Measurements from ENCODE around the gene FUT4.

FUT4 gene

GRCh38 chr11:94518300-94518699, 25.4 kb upstream of the FUT4 start:
- H3K4me1 ChIP-seq (ENCODE audit: insufficient read depth, low read length): no peaks in the 10 kb centered on the region
- H3K36me3 ChIP-seq (ENCODE audit: insufficient read depth, low read depth, low read length): no peaks in the 10 kb centered on the region
- no peaks in the 10 kb centered on the region for H3K9me3 ChIP-seq (ENCODE audit: insufficient read depth, low read depth, low read length)
- peaks cover 11% of the 10 kb centered on the region for H3K27me3 ChIP-seq (ENCODE audit: insufficient read depth, low read length)
- no peak overlapping the region for H3K4me3 ChIP-seq (ENCODE audit: low read length)
- H3K27ac ChIP-seq (ENCODE audit: low read length): no peak overlapping the region
- no peak overlapping the region for H3K9ac ChIP-seq (ENCODE audit: low read depth, low read length)

- Histone ChIP-seq H3K27ac (ENCODE audit: low read length) (no peak overlapping the region), H3K36me3 (ENCODE audit: insufficient read depth, low read depth, low read length) (no peaks in the 10 kb centered on the region), H3K9ac (ENCODE audit: low read depth, low read length) (no peak overlapping the region), H3K9me3 (ENCODE audit: insufficient read depth, low read depth, low read length) (no peaks in the 10 kb centered on the region), H3K4me1 (ENCODE audit: insufficient read depth, low read length) (no peaks in the 10 kb centered on the region), H3K27me3 (ENCODE audit: insufficient read depth, low read length) (no peaks in the 10 kb centered on the region; the same call in 1 of the 2 replicates), H3K4me3 (ENCODE audit: low read length) (no peak overlapping the region)
Observed at GRCh38 chr11:94519478-94520084, 24.1 kb upstream of the FUT4 start.

GRCh38 chr11:94521684-94522083, 22.0 kb upstream of the FUT4 start:
- Histone ChIP-seq H3K27ac (ENCODE audit: low read length) (no peak overlapping the region), H3K9me3 (ENCODE audit: insufficient read depth, low read depth, low read length) (no peaks in the 10 kb centered on the region), H3K27me3 (ENCODE audit: insufficient read depth, low read length) (no peaks in the 10 kb centered on the region), H3K4me3 (ENCODE audit: low read length) (no peak overlapping the region), H3K4me1 (ENCODE audit: insufficient read depth, low read length) (no peaks in the 10 kb centered on the region), H3K9ac (ENCODE audit: low read depth, low read length) (no peak overlapping the region), H3K36me3 (ENCODE audit: insufficient read depth, low read depth, low read length) (no peaks in the 10 kb centered on the region)

GRCh38 chr11:94524341-94524740, 19.4 kb upstream of the FUT4 start:
- H3K27me3 ChIP-seq (ENCODE audit: insufficient read depth, low read length): no peaks in the 10 kb centered on the region
- H3K9ac ChIP-seq (ENCODE audit: low read depth, low read length): no peak overlapping the region
- no peaks in the 10 kb centered on the region for H3K9me3 ChIP-seq (ENCODE audit: insufficient read depth, low read depth, low read length)
- H3K27ac ChIP-seq (ENCODE audit: low read length): no peak overlapping the region
- H3K4me1 ChIP-seq (ENCODE audit: insufficient read depth, low read length): no peaks in the 10 kb centered on the region
- no peaks in the 10 kb centered on the region for H3K36me3 ChIP-seq (ENCODE audit: insufficient read depth, low read depth, low read length)
- no peak overlapping the region for H3K4me3 ChIP-seq (ENCODE audit: low read length)

DNA sequence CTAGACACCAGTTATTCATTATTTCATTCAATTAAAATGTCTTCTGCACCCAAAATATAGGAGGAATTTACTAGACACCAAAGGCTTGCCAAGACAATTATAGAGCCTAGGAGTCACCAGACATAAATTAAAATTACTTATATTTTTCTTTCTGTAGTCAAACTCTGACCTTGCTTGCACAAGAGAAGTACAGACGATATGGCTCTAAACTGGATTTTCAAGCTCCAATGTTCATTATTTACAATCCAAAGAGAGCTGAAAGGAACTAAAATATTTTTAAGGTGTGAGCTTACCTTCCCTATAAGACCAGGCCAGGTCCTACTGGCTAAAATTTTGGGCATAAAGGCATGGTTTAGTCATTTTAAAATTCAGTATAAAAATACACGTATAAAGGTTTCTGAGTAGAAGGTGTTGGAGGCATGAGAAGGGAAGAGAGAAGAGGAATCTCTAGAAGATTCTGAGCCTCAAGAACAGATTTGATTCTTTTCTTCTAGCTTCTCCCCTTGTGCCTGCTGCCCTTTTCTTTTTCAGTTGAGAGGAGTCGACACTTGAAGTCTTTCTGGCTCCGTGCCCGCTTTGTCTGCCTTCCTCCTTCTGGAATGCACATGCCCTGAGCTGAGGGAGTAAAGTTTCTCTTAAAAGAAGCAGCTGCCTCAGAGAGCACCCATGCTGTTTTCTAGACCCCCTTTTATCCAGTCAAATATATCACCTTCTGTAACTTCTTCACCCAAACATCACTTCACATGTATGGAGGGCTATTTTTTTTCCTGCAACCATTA, 18.0 kb upstream of the FUT4 start:
- Histone ChIP-seq H3K27me3 (ENCODE audit: insufficient read depth, low read length) (no peaks in the 10 kb centered on the region), H3K9ac (ENCODE audit: low read depth, low read length) (no peak overlapping the region), H3K4me1 (ENCODE audit: insufficient read depth, low read length) (no peaks in the 10 kb centered on the region), H3K27ac (ENCODE audit: low read length) (no peak overlapping the region), H3K36me3 (ENCODE audit: insufficient read depth, low read depth, low read length) (no peaks in the 10 kb centered on the region), H3K4me3 (ENCODE audit: low read length) (no peak overlapping the region), H3K9me3 (ENCODE audit: insufficient read depth, low read depth, low read length) (no peaks in the 10 kb centered on the region)

GRCh38 chr11:94526645-94527438, 16.9 kb upstream of the FUT4 start:
- H3K4me3 ChIP-seq (ENCODE audit: low read length): no peak overlapping the region
- H3K9me3 ChIP-seq (ENCODE audit: insufficient read depth, low read depth, low read length): no peaks in the 10 kb centered on the region
- no peaks in the 10 kb centered on the region for H3K27me3 ChIP-seq (ENCODE audit: insufficient read depth, low read length)
- no peaks in the 10 kb centered on the region for H3K4me1 ChIP-seq (ENCODE audit: insufficient read depth, low read length)
- H3K27ac ChIP-seq (ENCODE audit: low read length): no peak overlapping the region
- H3K36me3 ChIP-seq (ENCODE audit: insufficient read depth, low read depth, low read length): no peaks in the 10 kb centered on the region
- no peak overlapping the region for H3K9ac ChIP-seq (ENCODE audit: low read depth, low read length)

GRCh38 chr11:94528551-94528950, 15.2 kb upstream of the FUT4 start:
- no peaks in the 10 kb centered on the region for H3K4me1 ChIP-seq (ENCODE audit: insufficient read depth, low read length)
- H3K9ac ChIP-seq (ENCODE audit: low read depth, low read length): no peak overlapping the region
- H3K27ac ChIP-seq (ENCODE audit: low read length): no peak overlapping the region
- H3K9me3 ChIP-seq (ENCODE audit: insufficient read depth, low read depth, low read length): no peaks in the 10 kb centered on the region
- no peaks in the 10 kb centered on the region for H3K36me3 ChIP-seq (ENCODE audit: insufficient read depth, low read depth, low read length)
- H3K4me3 ChIP-seq (ENCODE audit: low read length): no peak overlapping the region
- no peaks in the 10 kb centered on the region for H3K27me3 ChIP-seq (ENCODE audit: insufficient read depth, low read length)

DNA sequence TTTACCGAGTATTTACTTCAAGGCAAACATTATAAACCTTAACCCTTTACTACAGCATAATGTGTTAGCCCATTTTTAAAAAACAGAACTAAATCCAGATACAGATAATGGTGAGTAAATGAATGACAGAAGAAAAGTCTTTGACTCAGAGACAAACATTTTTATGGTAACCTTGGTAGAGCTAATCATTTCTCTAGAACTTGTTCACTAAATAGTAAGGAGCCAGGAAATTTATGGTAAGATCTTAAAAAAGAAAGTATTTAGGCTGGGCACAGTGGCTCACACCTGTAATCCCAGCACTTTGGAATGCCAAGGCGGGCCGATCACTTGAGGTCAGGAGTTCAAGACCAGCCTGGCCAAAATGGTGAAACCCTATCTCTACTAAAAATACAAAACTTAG, 11.5 kb upstream of the FUT4 start:
- Histone ChIP-seq H3K9ac (ENCODE audit: low read depth, low read length) (no peak overlapping the region), H3K4me1 (ENCODE audit: insufficient read depth, low read length) (no peaks in the 10 kb centered on the region), H3K9me3 (ENCODE audit: insufficient read depth, low read depth, low read length) (no peaks in the 10 kb centered on the region), H3K27me3 (ENCODE audit: insufficient read depth, low read length) (no peaks in the 10 kb centered on the region), H3K36me3 (ENCODE audit: insufficient read depth, low read depth, low read length) (no peaks in the 10 kb centered on the region), H3K27ac (ENCODE audit: low read length) (no peak overlapping the region), H3K4me3 (ENCODE audit: low read length) (no peak overlapping the region)

DNA sequence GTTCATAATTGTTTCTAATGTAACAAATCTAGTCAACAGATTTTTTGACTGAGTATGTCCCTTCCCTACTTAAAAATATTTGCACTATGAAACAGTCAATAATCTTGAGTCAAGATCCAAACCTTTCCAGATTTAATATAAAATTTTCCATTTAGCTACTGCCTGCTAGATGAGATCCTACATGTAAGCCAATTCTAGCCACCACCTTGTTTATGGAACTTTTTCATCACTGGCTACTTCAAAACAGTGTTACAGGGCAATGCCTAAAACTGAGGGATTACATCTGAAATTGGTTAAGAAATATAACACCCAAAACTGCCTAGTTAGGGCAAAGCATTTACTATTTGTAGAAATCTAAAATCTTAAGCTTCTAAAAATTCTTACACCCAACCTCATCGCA, 10.5 kb upstream of the FUT4 start:
- no peaks in the 10 kb centered on the region for H3K27me3 ChIP-seq (ENCODE audit: insufficient read depth, low read length)
- H3K4me3 ChIP-seq (ENCODE audit: low read length): no peak overlapping the region
- H3K36me3 ChIP-seq (ENCODE audit: insufficient read depth, low read depth, low read length): no peaks in the 10 kb centered on the region
- H3K27ac ChIP-seq (ENCODE audit: low read length): no peak overlapping the region
- H3K9ac ChIP-seq (ENCODE audit: low read depth, low read length): no peak overlapping the region
- H3K4me1 ChIP-seq (ENCODE audit: insufficient read depth, low read length): no peaks in the 10 kb centered on the region
- no peaks in the 10 kb centered on the region for H3K9me3 ChIP-seq (ENCODE audit: insufficient read depth, low read depth, low read length)

DNA sequence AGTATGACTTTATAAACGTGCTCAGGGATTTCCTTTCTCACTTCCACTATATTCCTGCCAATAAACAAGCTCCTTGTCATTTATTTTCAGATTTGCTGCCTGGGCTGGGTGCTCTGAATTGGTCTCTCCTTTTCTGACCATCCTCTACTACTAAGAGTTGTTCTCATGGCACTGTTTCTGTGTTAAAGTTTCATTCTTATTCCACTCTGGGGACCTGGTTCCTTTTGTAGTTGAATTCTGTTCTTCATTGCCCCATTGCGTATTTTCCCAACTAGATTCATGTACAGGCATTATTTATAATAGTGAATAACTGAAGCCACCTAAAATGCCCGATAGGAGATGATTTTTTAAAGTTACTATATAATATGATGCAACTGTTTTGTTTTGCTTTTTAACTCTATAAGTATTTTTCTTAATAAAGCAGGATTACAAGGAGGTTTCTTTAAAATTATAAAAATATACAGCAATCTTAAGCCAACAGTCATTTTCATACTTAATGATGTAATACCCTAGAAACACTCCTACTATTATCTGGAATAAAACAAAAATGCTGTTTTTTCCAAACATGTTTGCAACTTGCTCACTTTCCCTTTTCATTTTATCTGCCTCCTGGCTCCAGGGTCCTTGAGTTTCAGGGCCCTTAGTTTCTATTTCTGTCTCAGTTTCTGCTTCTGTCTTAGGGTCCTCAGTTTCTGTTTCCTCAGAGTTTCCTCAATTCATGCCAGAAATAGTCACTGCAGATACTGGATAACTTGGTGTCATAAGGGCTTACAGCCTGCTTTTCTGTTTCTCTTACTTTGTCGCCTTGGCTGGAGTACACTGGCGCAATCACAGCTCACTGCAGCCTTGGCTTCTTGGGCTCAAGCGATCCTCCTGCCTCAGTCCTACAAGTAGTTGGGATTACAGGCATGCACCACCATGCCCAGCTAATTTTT, 9.8 kb upstream of the FUT4 start:
- Histone ChIP-seq H3K9me3 (ENCODE audit: insufficient read depth, low read depth, low read length) (no peaks in the 10 kb centered on the region), H3K36me3 (ENCODE audit: insufficient read depth, low read depth, low read length) (no peaks in the 10 kb centered on the region), H3K27ac (ENCODE audit: low read length) (no peak overlapping the region), H3K27me3 (ENCODE audit: insufficient read depth, low read length) (no peaks in the 10 kb centered on the region), H3K9ac (ENCODE audit: low read depth, low read length) (no peak overlapping the region), H3K4me1 (ENCODE audit: insufficient read depth, low read length) (no peaks in the 10 kb centered on the region), H3K4me3 (ENCODE audit: low read length) (no peak overlapping the region)

- no peaks in the 10 kb centered on the region; the same call in 1 of the 2 replicates for H3K27me3 ChIP-seq (ENCODE audit: insufficient read depth, low read length)
- no peak overlapping the region for H3K9ac ChIP-seq (ENCODE audit: low read depth, low read length)
- no peaks in the 10 kb centered on the region for H3K9me3 ChIP-seq (ENCODE audit: insufficient read depth, low read depth, low read length)
- H3K4me3 ChIP-seq (ENCODE audit: low read length): no peak overlapping the region
- no peak overlapping the region for H3K27ac ChIP-seq (ENCODE audit: low read length)
- no peaks in the 10 kb centered on the region for H3K4me1 ChIP-seq (ENCODE audit: insufficient read depth, low read length)
- no peaks in the 10 kb centered on the region for H3K36me3 ChIP-seq (ENCODE audit: insufficient read depth, low read depth, low read length)
Observed at GRCh38 chr11:94536386-94536785, 7.3 kb upstream of the FUT4 start.

Data from iPS-20b (cell line).